Endothelial cell of umbilical vein (primary cell): ENCODE measurements around the gene C1QTNF2.

ENCODE experiments used
- EZH2 ChIP-seq: IDR thresholded peaks from 2 replicates; pipeline ENCODE4 v1.6.1; 2012; ENCODE audit warnings: borderline replicate concordance, low read depth, mild to moderate bottlenecking, moderate library complexity, low read length, inconsistent platforms; ENCODE audit not compliant: severe bottlenecking
- JUN ChIP-seq: IDR thresholded peaks from 2 replicates; pipeline ENCODE4 v1.6.1; 2011; ENCODE audit warnings: borderline replicate concordance, low read depth; ENCODE audit not compliant: insufficient read length, insufficient read depth
- MYC ChIP-seq: IDR thresholded peaks from one replicate; pipeline ENCODE4 v1.6.1; 2011; ENCODE audit warnings: mild to moderate bottlenecking, low read depth, low read length
- POLR2A ChIP-seq: IDR thresholded peaks from 2 replicates; pipeline ENCODE4 v1.6.1; 2012; ENCODE audit warnings: low read depth, mild to moderate bottlenecking, control low read depth, low read length
- POLR2AphosphoS5 ChIP-seq: IDR thresholded peaks from 2 replicates; pipeline ENCODE4 v1.6.1; 2012; ENCODE audit warnings: low read depth, mild to moderate bottlenecking, control low read depth, low read length, moderate library complexity; ENCODE audit not compliant: insufficient read depth
- TF ChIP-seq, protein P1 (sequence below), 2 donors: IDR thresholded peaks; 1 replicate in 1 of 2; 2 replicates in 1 of 2; pipeline ENCODE4 v1.5.1; 2011; ENCODE audit warnings: low read length in 2 of 2, mild to moderate bottlenecking in 2 of 2, moderate library complexity in 2 of 2, control low read depth in 1 of 2, inconsistent platforms in 1 of 2, low read depth in 1 of 2; ENCODE audit not compliant: insufficient read depth in 1 of 2; ENCODE audit errors: extremely low read depth in 1 of 2
- TF ChIP-seq, protein P2 (sequence below): IDR thresholded peaks from 2 replicates; pipeline ENCODE4 v1.6.1; 2011; ENCODE audit not compliant: insufficient read depth, insufficient read length

DNA sequence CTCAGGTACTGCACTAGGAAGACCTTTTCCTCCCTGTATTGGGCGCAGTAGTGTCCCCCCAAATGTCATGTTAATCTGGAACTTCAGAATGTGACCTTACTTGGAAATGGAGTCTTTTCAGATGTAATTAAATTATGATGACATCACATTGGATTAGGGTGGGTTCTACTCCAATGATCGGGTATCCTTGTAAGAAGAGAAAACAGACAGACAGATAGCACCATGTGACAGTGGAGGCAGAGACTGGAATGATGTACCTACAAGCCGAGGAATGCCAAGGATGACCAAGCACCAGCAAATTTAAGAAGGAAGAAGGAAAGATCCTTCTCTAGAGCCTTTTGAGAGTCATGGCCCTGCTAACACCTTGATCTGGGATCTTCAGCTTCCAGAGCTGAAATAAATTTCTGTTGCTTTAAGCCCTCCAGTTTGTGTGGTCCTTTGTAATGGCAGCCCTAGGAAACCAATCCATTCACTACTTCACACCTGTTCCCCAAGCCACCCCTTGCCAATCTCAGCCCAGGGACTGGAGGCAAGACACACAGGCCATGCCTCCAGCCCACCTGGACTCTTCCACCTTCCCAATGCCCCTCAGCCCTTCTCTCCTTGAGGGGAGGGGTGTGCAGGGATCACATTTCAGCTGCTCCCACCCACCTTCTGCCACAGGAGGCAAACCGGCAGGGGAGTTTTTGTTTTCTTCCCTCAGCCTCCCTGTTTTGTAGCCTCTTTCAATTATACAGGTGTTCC lies 59.7 kb downstream of the C1QTNF2 start:
- TF ChIP-seq, protein P1, sequence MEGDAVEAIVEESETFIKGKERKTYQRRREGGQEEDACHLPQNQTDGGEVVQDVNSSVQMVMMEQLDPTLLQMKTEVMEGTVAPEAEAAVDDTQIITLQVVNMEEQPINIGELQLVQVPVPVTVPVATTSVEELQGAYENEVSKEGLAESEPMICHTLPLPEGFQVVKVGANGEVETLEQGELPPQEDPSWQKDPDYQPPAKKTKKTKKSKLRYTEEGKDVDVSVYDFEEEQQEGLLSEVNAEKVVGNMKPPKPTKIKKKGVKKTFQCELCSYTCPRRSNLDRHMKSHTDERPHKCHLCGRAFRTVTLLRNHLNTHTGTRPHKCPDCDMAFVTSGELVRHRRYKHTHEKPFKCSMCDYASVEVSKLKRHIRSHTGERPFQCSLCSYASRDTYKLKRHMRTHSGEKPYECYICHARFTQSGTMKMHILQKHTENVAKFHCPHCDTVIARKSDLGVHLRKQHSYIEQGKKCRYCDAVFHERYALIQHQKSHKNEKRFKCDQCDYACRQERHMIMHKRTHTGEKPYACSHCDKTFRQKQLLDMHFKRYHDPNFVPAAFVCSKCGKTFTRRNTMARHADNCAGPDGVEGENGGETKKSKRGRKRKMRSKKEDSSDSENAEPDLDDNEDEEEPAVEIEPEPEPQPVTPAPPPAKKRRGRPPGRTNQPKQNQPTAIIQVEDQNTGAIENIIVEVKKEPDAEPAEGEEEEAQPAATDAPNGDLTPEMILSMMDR (IDR thresholded peaks at IDR 0.05; ENCODE audit: extremely low read depth in 1 of 2, insufficient read depth in 1 of 2, low read depth in 1 of 2, low read length in 2 of 2), result no peak
- TF ChIP-seq POLR2A (no peak), EZH2 (no peak), POLR2AphosphoS5 (no peak), JUN (no peak), MYC (no peak)
- TF ChIP-seq, protein P2, sequence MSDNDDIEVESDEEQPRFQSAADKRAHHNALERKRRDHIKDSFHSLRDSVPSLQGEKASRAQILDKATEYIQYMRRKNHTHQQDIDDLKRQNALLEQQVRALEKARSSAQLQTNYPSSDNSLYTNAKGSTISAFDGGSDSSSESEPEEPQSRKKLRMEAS, result no peak
